GM19468 (cell line): ENCODE measurements around the gene TLR8.
"Not testable (repeated sequence)": the region's sequence is repeated elsewhere in the genome, so short reads cannot be mapped to it uniquely, and the experiment has no call there.

ENCODE experiments used
- ATAC-seq: cut with Tn5 transposase; IDR thresholded peaks from one replicate; pipeline ENCODE4 v1.9.1; 2021; ENCODE audit warnings: mild to moderate bottlenecking, moderate library complexity, moderate number of reproducible peaks; ENCODE audit not compliant: unreplicated experiment; ENCODE audit errors: extremely low read depth

The TLR8 gene

GRCh38 chrX:12944452-12944851 lies 38.0 kb downstream of the TLR8 start:
- ATAC-seq = not testable (repeated sequence)

- ATAC-seq = no peak
Observed at GRCh38 chrX:12945494-12945893, 39.1 kb downstream of the TLR8 start.

- ATAC-seq = no peak
Observed at GRCh38 chrX:12946406-12946805, 40.0 kb downstream of the TLR8 start.

GRCh38 chrX:12946838-12947544 lies 40.6 kb downstream of the TLR8 start:
- ATAC-seq = no peak

GRCh38 chrX:12947545-12948235 lies 41.3 kb downstream of the TLR8 start:
- no peak for ATAC-seq

- no peak for ATAC-seq
Observed at GRCh38 chrX:12948495-12948894, 42.1 kb downstream of the TLR8 start.

- no peak for ATAC-seq
Observed at GRCh38 chrX:12949205-12949926, 42.9 kb downstream of the TLR8 start.

- peak; percentile 55 for ATAC-seq
Observed at GRCh38 chrX:12949927-12950656, 43.7 kb downstream of the TLR8 start.

GRCh38 chrX:12950851-12951594 lies 44.6 kb downstream of the TLR8 start:
- peak; percentile 27 for ATAC-seq

- no peak for ATAC-seq
Observed at GRCh38 chrX:12951595-12951975, 45.2 kb downstream of the TLR8 start.

GRCh38 chrX:12953420-12953819 lies 47.0 kb downstream of the TLR8 start:
- ATAC-seq = no peak

GRCh38 chrX:12954376-12954775 lies 48.0 kb downstream of the TLR8 start:
- ATAC-seq = no peak

- ATAC-seq = no peak
Observed at GRCh38 chrX:12954981-12955380, 48.6 kb downstream of the TLR8 start.

- ATAC-seq = peak; percentile 23
Observed at GRCh38 chrX:12955882-12956703, 49.7 kb downstream of the TLR8 start.

- peak; percentile 71 for ATAC-seq
Observed at GRCh38 chrX:12956704-12957534, 50.5 kb downstream of the TLR8 start.

- no peak for ATAC-seq
Observed at GRCh38 chrX:12958059-12958458, 51.6 kb downstream of the TLR8 start.

GRCh38 chrX:12958461-12958860 lies 52.0 kb downstream of the TLR8 start:
- no peak for ATAC-seq

GRCh38 chrX:12961196-12961718 lies 54.8 kb downstream of the TLR8 start:
- no peak for ATAC-seq
